Erythroblast (primary cell): ENCODE data around the gene BLTP3B.

Experiments
- GATA1 ChIP-seq: IDR thresholded peaks from 2 replicates; pipeline ENCODE4 v1.6.1; 2011; ENCODE audit warnings: low read depth, mild to moderate bottlenecking, control low read depth, low read length, moderate library complexity
- POLR2A ChIP-seq: IDR thresholded peaks from 2 replicates; pipeline ENCODE4 v1.6.1; 2011; ENCODE audit warnings: mild to moderate bottlenecking, low read length

GRCh38 chr12:100184549-100185145, 42.0 kb upstream of the BLTP3B start:
- TF ChIP-seq POLR2A (no peak), GATA1 (no peak)
